GM12878 (cell line): ENCODE data around the gene MAP2K4. TPM values are rescaled to one million over a fixed set of nuclear protein-coding genes. Genes with fewer than 3 reads are reported as not detected.
"Not testable (repeated sequence)": the region's sequence is repeated elsewhere in the genome, so short reads cannot be mapped to it uniquely, and the experiment has no call there.

Experiments
- ATAC-seq: fragments of 200-7000 bp; cut with Tn5 transposase; 3 replicates; pipeline ENCODE4 v1.9.1; 2020; ENCODE audit warnings: mild to moderate bottlenecking, moderate library complexity
- BruUV-seq: library from RNA; stranded (reverse); fragments of 400-500 nt; replicated peaks from 2 replicates; lab custom pipeline; 2021; lab: Mats Ljungman, UMichigan
- CTCF ChIA-PET: fragments of 300-600 bp; sonication (Branson Sonifier 250); formaldehyde crosslinking; extraction: SDS; loops from one replicate; lab custom pipeline; 2021; ENCODE audit warnings: inconsistent platforms; lab: Yijun Ruan, JAX
- POLR2A ChIA-PET: fragments of 350-600 bp; formaldehyde crosslinking; extraction: SDS; loops from one replicate; lab custom pipeline; 2021; ENCODE audit warnings: inconsistent platforms; lab: Charles Lee
- RAD21 ChIA-PET: fragments of 300-600 bp; sonication (Branson Sonifier 250); formaldehyde crosslinking; loops from one replicate; lab custom pipeline; 2023; ENCODE audit warnings: antibody characterized with exemption; ENCODE audit not compliant: unreplicated experiment; lab: Charles Lee
- SMC1A ChIA-PET: fragments of 300-600 bp; sonication (Branson Sonifier 250); formaldehyde crosslinking; loops from one replicate; lab custom pipeline; 2023; ENCODE audit not compliant: unreplicated experiment, uncharacterized antibody; lab: Charles Lee
- DNase-seq: peaks from one replicate; pipeline ENCODE4 v3.0.0-alpha.2; 2011; ENCODE audit warnings: low read depth, low spot score
- FAIRE-seq: peaks from 3 replicates; lab custom pipeline; 2011; peaks lifted over from hg19 to GRCh38; lab: Jason Lieb, UNC
- H2AFZ ChIP-seq: 2 replicates; pipeline ENCODE4 v1.6.0; 2011; ENCODE audit warnings: low read depth, low read length, control low read depth; ENCODE audit not compliant: control insufficient read depth
- H3K27ac ChIP-seq: 2 replicates; pipeline ENCODE4 v1.5.1; 2011; ENCODE audit warnings: control low read depth; ENCODE audit not compliant: control insufficient read depth, insufficient read depth
- H3K27me3 ChIP-seq, 2 experiments: replicated peaks in 1 of 2; 2 replicates each; pipeline versions ENCODE4 v1.6.0 to v1.6.1; 2011; ENCODE audit warnings: low read length in 1 of 2; ENCODE audit not compliant: control insufficient read depth in 2 of 2, insufficient read depth in 2 of 2
- H3K36me3 ChIP-seq, 2 experiments: 2 replicates each; pipeline ENCODE4 v1.5.1; 2011; ENCODE audit warnings: low read length in 1 of 2; ENCODE audit not compliant: control insufficient read depth in 2 of 2, insufficient read depth in 2 of 2
- H3K4me1 ChIP-seq: 2 replicates; pipeline ENCODE4 v1.6.1; 2011; ENCODE audit warnings: mild to moderate bottlenecking, low read length, moderate library complexity, mixed read lengths; ENCODE audit not compliant: control insufficient read depth, insufficient read depth
- H3K4me2 ChIP-seq: 2 replicates; pipeline ENCODE4 v1.6.0; 2011; ENCODE audit warnings: control low read depth; ENCODE audit not compliant: control insufficient read depth, insufficient read depth
- H3K4me3 ChIP-seq: fragments of 200-600 bp; sonication (generic); 2 replicates; pipeline ENCODE4 v1.5.1; 2016
- H3K79me2 ChIP-seq: 2 replicates; pipeline ENCODE4 v1.6.0; 2011; ENCODE audit warnings: low read length; ENCODE audit not compliant: control insufficient read depth, insufficient read depth
- H3K9ac ChIP-seq: 2 replicates; pipeline ENCODE4 v1.8.0; 2011; ENCODE audit warnings: low read length, control low read depth, mixed read lengths; ENCODE audit not compliant: control insufficient read depth, insufficient read depth
- H3K9me3 ChIP-seq: replicated peaks from 3 replicates; pipeline ENCODE4 v1.5.1; 2011; ENCODE audit warnings: mild to moderate bottlenecking, low read length; ENCODE audit not compliant: control insufficient read depth, insufficient read depth
- H4K20me1 ChIP-seq: 2 replicates; pipeline ENCODE4 v1.6.0; 2011; ENCODE audit not compliant: control insufficient read depth, insufficient read depth
- BCL11A ChIP-seq: IDR thresholded peaks from 2 replicates; pipeline ENCODE4 v1.6.1; 2011; ENCODE audit warnings: low read depth, low read length
- NR2F1 ChIP-seq: fragments of 450-650 bp; conservative IDR thresholded peaks from 2 replicates; pipeline ENCODE4 v1.6.1; 2017; ENCODE audit warnings: mild to moderate bottlenecking
- ZNF24 ChIP-seq: fragments of 450-650 bp; IDR thresholded peaks from 2 replicates; pipeline ENCODE4 v1.6.1; 2017; ENCODE audit warnings: antibody characterized with exemption, mild to moderate bottlenecking
- ZNF622 ChIP-seq: fragments of 450-650 bp; IDR thresholded peaks from 2 replicates; pipeline ENCODE4 v1.6.1; 2017; ENCODE audit warnings: mild to moderate bottlenecking, inconsistent platforms
- WGBS: methylation state at CpG from one replicate; pipeline ENCODE4 v1.1.6; 2016; ENCODE audit warnings: low lambda C conversion rate; ENCODE audit not compliant: insufficient replicate concordance, insufficient coverage; ENCODE audit errors: missing lambda C conversion rate; 5-methylcytosine and 5-hydroxymethylcytosine counted together
- in situ Hi-C: fragments of 300-500 bp; cut with MboI; formaldehyde crosslinking; loops from 9 replicates; pipeline ENCODE4 v1.14.3; 2018; ENCODE audit warnings: mixed read lengths
- intact Hi-C: fragments of 100-400 bp; cut with micrococcal nuclease; formaldehyde crosslinking; loops from one replicate; pipeline ENCODE4 v1.14.2; 2022; ENCODE audit not compliant: unreplicated experiment
- polyA plus RNA-seq, 11 experiments: library from polyadenylated mRNA; depleted of rRNA in 4 of 11; unstranded in 6 of 11; stranded (reverse) in 5 of 11; fragments of >200 nt; fragmentation: Nextera tagmentation in 4 of 11; fragmentation: Illumina TruSeq in 1 of 11; extraction: Ambion mirVana in 4 of 11; extraction: Trizol in 1 of 11; gene quantifications; 1 replicate in 1 of 11; 2 replicates in 10 of 11; pipeline versions ENCODE4 v1.2.1 to v1.2.3, GENCODE V29; 2011 to 2016; ENCODE audit warnings: inconsistent platforms in 2 of 11, missing spikeins in 2 of 11, low read depth in 1 of 11
- total RNA-seq, 4 experiments: library from RNA; depleted of rRNA in 3 of 4; stranded (reverse); fragments of >200 nt in 3 of 4; fragmentation: Illumina TruSeq in 1 of 4; extraction: Trizol in 1 of 4; gene quantifications; 2 replicates each; pipeline versions ENCODE4 v1.2.1 to v1.2.3, GENCODE V29; 2013 to 2021

Gene MAP2K4
- total and polyA plus RNA-seq, 10 of the 15 experiments (the other 5 are each of a cell fraction or from before 2014, with no cell fraction given): 5.4 to 34.1 (median 25.5) TPM

DNA sequence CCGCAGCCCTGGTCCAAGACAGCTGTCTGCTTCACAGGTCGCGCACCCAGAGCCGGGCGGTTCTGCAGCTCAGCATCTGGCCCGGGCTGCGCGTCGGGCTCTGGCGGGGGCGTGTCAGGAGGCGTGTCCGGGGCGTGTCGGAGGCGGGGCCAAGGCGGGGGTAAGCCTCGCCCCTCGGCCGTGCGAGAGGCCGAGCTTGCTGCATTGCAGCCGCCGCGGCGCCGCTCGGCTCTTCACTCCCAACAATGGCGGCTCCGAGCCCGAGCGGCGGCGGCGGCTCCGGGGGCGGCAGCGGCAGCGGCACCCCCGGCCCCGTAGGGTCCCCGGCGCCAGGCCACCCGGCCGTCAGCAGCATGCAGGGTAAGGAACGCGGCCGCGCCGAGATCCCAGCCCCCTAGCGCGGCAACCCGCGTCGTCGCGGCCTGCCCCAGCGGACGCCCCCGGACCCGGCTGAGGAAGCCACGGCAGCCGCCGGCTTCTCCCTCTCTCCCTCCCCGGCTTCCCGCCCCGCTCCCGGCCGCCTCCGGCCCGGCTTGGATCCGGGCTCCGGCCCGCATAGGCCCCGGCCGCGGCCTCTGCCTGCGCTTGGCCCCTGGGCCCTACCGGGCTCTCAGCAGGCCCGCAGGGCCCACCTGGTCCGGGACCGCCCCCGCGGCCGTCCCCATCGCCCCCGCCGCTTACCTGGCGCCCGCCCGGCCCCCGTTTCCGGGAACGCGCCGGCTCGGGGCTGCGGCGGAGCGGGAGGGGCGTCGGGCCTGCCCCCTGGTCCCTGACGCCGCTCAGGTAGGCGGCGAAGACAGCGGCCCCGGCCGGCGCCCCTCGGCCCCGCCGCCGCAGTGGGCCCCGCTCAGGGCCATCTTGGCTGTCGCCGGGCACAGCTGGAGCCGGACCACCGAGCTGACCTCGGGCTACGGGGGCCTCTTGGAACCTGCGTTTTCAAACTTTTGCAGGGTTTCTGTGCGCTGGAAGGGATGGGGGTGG is at the start of gene MAP2K4 (continued):
- TF ChIP-seq NR2F1 (peak; percentile 65), ZNF622 (no peak), ZNF24 (peak; percentile 56; the same call in 1 of the 2 replicates), BCL11A (no peak)

DNA sequence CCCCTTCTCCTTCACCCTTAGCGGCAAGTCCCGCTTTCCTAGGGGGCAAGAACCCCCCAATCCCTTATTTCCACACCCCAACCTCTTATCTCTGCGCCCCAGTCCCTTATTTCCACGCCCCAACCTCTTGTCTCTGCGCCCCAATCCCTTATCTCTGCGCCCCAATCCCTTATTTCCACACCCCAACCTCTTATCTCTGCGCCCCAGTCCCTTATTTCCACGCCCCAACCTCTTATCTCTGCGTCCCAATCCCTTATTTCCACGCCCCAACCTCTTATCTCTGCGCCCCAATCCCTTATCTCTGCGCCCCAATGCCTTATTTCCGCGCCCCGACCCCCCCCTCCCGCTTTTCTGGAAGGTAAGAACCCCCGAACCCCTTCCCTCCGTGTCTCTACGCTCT is 47.9 kb upstream of the MAP2K4 start:
- H3K27me3 ChIP-seq, H3K36me3 ChIP-seq, H3K9ac ChIP-seq, CTCF ChIA-PET, H3K79me2 ChIP-seq, H3K4me2 ChIP-seq, POLR2A ChIA-PET, SMC1A ChIA-PET, ATAC-seq, RAD21 ChIA-PET, H3K27ac ChIP-seq, DNase-seq, H4K20me1 ChIP-seq, H2AFZ ChIP-seq, H3K4me1 ChIP-seq, H3K9me3 ChIP-seq, in situ Hi-C loops, H3K4me3 ChIP-seq, BruUV-seq, FAIRE-seq: not testable (repeated sequence)
- 80% methylated on average over 9 of the region's 19 CpGs for WGBS
- intact Hi-C loops: loop anchor here (5.0 kb wide), 1 partner anchor 1255 kb away; no protein-coding TSS in a partner anchor
